Measurements from ENCODE around the gene OCIAD1.

Gene OCIAD1

GRCh38 chr4:48907706-48908477 lies 77.0 kb downstream of the OCIAD1 start:
- TF ChIP-seq TEAD4 (IDR thresholded peaks at IDR 0.05), result no peak
- TF ChIP-seq RAD21 (IDR thresholded peaks at IDR 0.05; ENCODE audit: low read depth), result no peak
- TF ChIP-seq MAX (IDR thresholded peaks at IDR 0.05), result no peak

DNA sequence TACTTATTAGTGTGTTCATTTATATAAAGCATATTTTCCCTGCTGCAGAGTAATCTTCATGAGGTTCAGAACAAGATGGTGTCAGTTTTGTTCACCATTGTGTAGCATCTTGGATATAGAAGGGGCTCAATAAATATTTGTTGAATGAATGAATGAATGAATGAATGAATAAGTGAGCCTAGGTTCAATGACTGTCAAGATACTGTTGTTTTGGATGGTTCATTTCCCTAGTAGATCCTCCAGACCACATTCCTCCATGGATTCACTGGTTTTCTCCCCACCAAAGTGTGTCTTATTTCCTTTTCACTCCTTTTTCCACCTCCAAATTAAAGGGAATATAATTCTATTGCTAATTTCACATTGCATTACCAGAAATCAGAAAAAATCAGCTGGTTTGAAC lies 77.8 kb downstream of the OCIAD1 start:
- no peak for TF ChIP-seq CREB1 (IDR thresholded peaks at IDR 0.05; ENCODE audit: low read depth)
- TF ChIP-seq CEBPB (IDR thresholded peaks at IDR 0.05), result no peak
- TF ChIP-seq RAD21 (IDR thresholded peaks at IDR 0.05; ENCODE audit: low read depth), result no peak
- TF ChIP-seq, protein P1, sequence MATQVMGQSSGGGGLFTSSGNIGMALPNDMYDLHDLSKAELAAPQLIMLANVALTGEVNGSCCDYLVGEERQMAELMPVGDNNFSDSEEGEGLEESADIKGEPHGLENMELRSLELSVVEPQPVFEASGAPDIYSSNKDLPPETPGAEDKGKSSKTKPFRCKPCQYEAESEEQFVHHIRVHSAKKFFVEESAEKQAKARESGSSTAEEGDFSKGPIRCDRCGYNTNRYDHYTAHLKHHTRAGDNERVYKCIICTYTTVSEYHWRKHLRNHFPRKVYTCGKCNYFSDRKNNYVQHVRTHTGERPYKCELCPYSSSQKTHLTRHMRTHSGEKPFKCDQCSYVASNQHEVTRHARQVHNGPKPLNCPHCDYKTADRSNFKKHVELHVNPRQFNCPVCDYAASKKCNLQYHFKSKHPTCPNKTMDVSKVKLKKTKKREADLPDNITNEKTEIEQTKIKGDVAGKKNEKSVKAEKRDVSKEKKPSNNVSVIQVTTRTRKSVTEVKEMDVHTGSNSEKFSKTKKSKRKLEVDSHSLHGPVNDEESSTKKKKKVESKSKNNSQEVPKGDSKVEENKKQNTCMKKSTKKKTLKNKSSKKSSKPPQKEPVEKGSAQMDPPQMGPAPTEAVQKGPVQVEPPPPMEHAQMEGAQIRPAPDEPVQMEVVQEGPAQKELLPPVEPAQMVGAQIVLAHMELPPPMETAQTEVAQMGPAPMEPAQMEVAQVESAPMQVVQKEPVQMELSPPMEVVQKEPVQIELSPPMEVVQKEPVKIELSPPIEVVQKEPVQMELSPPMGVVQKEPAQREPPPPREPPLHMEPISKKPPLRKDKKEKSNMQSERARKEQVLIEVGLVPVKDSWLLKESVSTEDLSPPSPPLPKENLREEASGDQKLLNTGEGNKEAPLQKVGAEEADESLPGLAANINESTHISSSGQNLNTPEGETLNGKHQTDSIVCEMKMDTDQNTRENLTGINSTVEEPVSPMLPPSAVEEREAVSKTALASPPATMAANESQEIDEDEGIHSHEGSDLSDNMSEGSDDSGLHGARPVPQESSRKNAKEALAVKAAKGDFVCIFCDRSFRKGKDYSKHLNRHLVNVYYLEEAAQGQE (IDR thresholded peaks at IDR 0.05; ENCODE audit: low read depth), result no peak
- no peak for TF ChIP-seq EP300 (IDR thresholded peaks at IDR 0.05; ENCODE audit: borderline replicate concordance)
- no peak for TF ChIP-seq NFIC (IDR thresholded peaks at IDR 0.05)
- TF ChIP-seq, protein P2, sequence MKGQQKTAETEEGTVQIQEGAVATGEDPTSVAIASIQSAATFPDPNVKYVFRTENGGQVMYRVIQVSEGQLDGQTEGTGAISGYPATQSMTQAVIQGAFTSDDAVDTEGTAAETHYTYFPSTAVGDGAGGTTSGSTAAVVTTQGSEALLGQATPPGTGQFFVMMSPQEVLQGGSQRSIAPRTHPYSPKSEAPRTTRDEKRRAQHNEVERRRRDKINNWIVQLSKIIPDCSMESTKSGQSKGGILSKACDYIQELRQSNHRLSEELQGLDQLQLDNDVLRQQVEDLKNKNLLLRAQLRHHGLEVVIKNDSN (IDR thresholded peaks at IDR 0.05), result no peak
- no peak for TF ChIP-seq TEAD4 (IDR thresholded peaks at IDR 0.05)
- no peak for TF ChIP-seq TAF1 (IDR thresholded peaks at IDR 0.05; ENCODE audit: low read depth)
- TF ChIP-seq TCF12 (IDR thresholded peaks at IDR 0.05; ENCODE audit: low read depth), result no peak
- TF ChIP-seq ZBTB7A (IDR thresholded peaks at IDR 0.05; ENCODE audit: low read depth), result no peak
- TF ChIP-seq EGR1 (IDR thresholded peaks at IDR 0.05), result no peak

- no peak for TF ChIP-seq FOXM1 (IDR thresholded peaks at IDR 0.05; ENCODE audit: borderline replicate concordance, low read depth)
- TF ChIP-seq, protein P2 (IDR thresholded peaks at IDR 0.05), result no peak
These were observed 78.8 kb downstream of the OCIAD1 start for GRCh38 chr4:48909697-48910096.

DNA sequence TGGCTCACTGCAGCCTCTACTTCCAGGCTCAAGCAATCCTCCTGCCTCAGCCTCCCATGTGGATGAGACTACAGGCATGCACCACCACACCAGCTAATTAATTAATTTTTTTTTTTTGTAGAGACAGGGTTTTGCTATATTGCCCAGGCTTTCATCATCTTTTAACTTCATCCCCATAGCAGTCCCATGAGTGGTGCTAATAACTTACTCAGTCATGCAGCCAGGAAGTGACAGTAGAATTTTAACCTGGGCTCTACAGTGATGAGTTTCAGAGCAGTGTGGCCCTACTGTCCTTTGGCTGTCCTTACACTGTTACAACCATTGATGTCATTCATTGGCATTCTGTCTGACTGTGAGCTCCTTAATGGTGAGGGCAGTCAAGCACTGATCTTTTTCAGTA lies 79.6 kb downstream of the OCIAD1 start:
- TF ChIP-seq TCF12 (IDR thresholded peaks at IDR 0.05; ENCODE audit: low read depth), result no peak
- no peak for TF ChIP-seq TAF1 (IDR thresholded peaks at IDR 0.05; ENCODE audit: low read depth)
- no peak for TF ChIP-seq TEAD4 (IDR thresholded peaks at IDR 0.05)
- no peak for TF ChIP-seq FOXM1 (IDR thresholded peaks at IDR 0.05; ENCODE audit: borderline replicate concordance, low read depth)
- no peak for TF ChIP-seq YY1 (IDR thresholded peaks at IDR 0.05; ENCODE audit: low read depth)
- no peak for TF ChIP-seq EGR1 (IDR thresholded peaks at IDR 0.05)
- TF ChIP-seq RAD21 (IDR thresholded peaks at IDR 0.05; ENCODE audit: low read depth), result no peak
- TF ChIP-seq, protein P2 (IDR thresholded peaks at IDR 0.05), result no peak
- TF ChIP-seq EP300 (IDR thresholded peaks at IDR 0.05; ENCODE audit: borderline replicate concordance), result no peak
- TF ChIP-seq MAX (IDR thresholded peaks at IDR 0.05), result no peak
- TF ChIP-seq, protein P1 (IDR thresholded peaks at IDR 0.05; ENCODE audit: low read depth), result no peak
- TF ChIP-seq NFIC (IDR thresholded peaks at IDR 0.05), result no peak
- TF ChIP-seq CREB1 (IDR thresholded peaks at IDR 0.05; ENCODE audit: low read depth), result no peak
- no peak for TF ChIP-seq CEBPB (IDR thresholded peaks at IDR 0.05)
- no peak for TF ChIP-seq ZBTB7A (IDR thresholded peaks at IDR 0.05; ENCODE audit: low read depth)
